IPS DF 6.9 (cell line): ENCODE data around the gene CENPC.

ENCODE experiments used
- DNase-seq: peaks from one replicate; pipeline ENCODE4 v3.0.0-alpha.2; 2013; ENCODE audit warnings: low read depth, low spot score
- H3K27ac ChIP-seq: one replicate; pipeline ENCODE4 v1.5.1; 2013; ENCODE audit warnings: low read length, control low read depth
- H3K27me3 ChIP-seq: 2 replicates; pipeline ENCODE4 v1.6.1; 2013; ENCODE audit warnings: mild to moderate bottlenecking, low read length; ENCODE audit not compliant: control insufficient read depth, insufficient read depth
- H3K36me3 ChIP-seq: 2 replicates; pipeline ENCODE4 v1.6.1; 2013; ENCODE audit warnings: low read length; ENCODE audit not compliant: control insufficient read depth, insufficient read depth
- H3K4me1 ChIP-seq: 2 replicates; pipeline ENCODE4 v1.6.1; 2013; ENCODE audit warnings: low read length; ENCODE audit not compliant: control insufficient read depth, insufficient read depth
- H3K4me3 ChIP-seq: 2 replicates; pipeline ENCODE4 v1.5.1; 2013; ENCODE audit warnings: mild to moderate bottlenecking, low read length
- H3K9me3 ChIP-seq: 2 replicates; pipeline ENCODE4 v1.6.1; 2013; ENCODE audit warnings: low read length, inconsistent platforms; ENCODE audit not compliant: control insufficient read depth, insufficient read depth
- WGBS: extraction: QIAGEN DNeasy Blood & Tissue Kit; methylation state at CpG from one replicate; pipeline ENCODE4 v1.1.7; 2013; ENCODE audit warnings: mixed read lengths, missing lambda C conversion rate; ENCODE audit not compliant: insufficient read length, insufficient coverage; 5-methylcytosine and 5-hydroxymethylcytosine counted together

CENPC gene

DNA sequence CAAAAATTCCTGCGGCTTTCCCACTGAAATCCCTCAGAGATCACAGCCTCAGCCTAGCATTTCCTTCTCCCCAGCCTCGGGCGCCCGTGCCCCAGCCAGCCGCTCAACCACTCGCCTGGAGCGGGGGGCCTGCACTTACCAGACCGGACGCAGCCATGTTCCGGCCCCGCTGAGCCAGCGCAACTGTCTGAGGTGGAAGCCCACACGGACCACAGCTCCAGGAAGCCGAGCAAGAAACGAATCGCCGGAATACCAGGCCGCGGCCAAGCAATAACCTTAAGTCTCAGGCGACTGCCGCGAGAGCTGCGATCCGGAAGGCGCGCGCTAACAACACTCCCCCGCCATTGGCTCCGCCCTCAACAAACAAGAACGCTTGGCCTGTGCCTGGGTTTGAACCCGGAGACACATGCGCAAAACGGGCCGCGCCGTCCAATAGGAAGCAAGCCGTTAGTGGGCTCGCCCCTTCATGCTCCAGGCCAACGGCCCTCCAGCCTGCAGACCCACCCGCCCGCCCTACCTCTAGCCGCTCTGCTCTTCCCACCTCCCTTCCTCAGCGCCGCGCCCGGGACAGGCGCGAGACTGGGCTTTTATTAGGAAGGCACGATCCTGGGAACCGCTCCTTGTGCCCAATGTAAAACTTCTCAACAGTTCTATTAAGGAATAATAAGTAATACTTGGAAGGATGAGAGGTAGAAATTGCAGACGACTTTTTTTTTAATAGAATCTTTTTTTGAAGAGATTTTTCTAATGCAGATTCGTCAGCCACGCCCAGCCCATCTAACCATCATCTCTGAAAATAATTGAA, at the start of gene CENPC:
Gene CENPC (minus strand): TSS at position 305 of the 805 bp plus-strand sequence. CDS start 148 bp downstream, at position 157.
- H3K4me1 ChIP-seq = no peaks in the 10 kb centered on the region
- H3K9me3 ChIP-seq = no peaks in the 10 kb centered on the region
- no peaks in the 10 kb centered on the region for H3K27me3 ChIP-seq
- DNase-seq = peak; percentile 88
- H3K36me3 ChIP-seq = no peaks in the 10 kb centered on the region
- no CpG with 5 or more reads among the region's 53 CpGs for WGBS
- H3K4me3 ChIP-seq = peak within 1 kb of the TSS; percentile 84; the same call in 1 of the 2 replicates
- no peak within 1 kb of the TSS for H3K27ac ChIP-seq

DNA sequence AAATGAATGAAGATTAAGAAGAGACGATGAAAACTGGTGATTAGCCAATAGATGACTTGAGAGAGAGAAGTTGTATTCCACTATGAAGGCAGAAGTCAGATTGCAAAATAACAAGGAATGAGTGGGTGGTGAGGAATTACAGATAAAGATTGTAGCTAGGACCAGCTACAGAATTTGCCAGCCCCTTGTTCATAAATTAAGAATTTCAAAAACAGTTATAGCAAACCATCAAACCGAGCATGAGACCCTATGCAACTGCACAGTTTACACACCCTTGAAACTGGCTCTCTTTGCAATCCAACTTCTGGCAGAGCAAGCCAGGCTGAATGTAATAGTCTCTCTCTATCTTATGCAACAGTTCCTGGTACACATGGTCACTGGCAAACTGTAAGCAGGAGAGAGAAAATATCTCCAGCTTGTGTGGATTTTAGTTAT, 48.5 kb upstream of the CENPC start:
- no peak for DNase-seq
- H3K4me1 ChIP-seq = no peaks in the 10 kb centered on the region
- WGBS = 100% methylated on average over 1 of the region's 2 CpGs
- H3K36me3 ChIP-seq = no peaks in the 10 kb centered on the region
- no peak overlapping the region for H3K27ac ChIP-seq
- H3K9me3 ChIP-seq = peaks cover 1% of the 10 kb centered on the region
- no peak overlapping the region for H3K4me3 ChIP-seq
- no peaks in the 10 kb centered on the region for H3K27me3 ChIP-seq

- no peak overlapping the region for H3K4me3 ChIP-seq
- no peaks in the 10 kb centered on the region for H3K36me3 ChIP-seq
- WGBS = no CpG with 5 or more reads among the region's 3 CpGs
- H3K27me3 ChIP-seq = no peaks in the 10 kb centered on the region
- no peak overlapping the region for H3K27ac ChIP-seq
- DNase-seq = no peak
- no peaks in the 10 kb centered on the region for H3K4me1 ChIP-seq
- no peaks in the 10 kb centered on the region for H3K9me3 ChIP-seq
Observed at GRCh38 chr4:67587156-67587555, 41.9 kb upstream of the CENPC start.

DNA sequence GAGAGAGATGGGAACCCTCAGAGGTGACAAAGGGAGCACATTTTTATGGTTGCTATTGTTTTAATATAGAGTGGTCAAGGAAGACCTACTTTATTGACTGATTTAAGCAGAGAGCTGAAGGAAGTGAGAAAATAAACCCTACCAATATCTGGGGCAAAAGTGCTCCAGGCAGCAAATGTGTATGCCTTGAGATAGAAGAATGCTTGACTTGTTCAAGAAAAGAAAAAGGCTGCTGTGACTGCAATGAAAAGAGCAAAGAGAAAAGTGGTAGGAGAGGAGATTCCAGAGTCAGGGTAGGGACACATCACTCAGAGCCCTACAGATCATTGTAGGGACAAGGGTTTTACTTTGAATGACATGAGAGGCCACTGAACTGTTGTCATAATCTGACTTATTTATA, 39.2 kb upstream of the CENPC start:
- Histone ChIP-seq H3K36me3 (no peaks in the 10 kb centered on the region), H3K4me3 (no peak overlapping the region), H3K4me1 (no peaks in the 10 kb centered on the region), H3K27me3 (no peaks in the 10 kb centered on the region), H3K27ac (no peak overlapping the region), H3K9me3 (no peaks in the 10 kb centered on the region)
- no peak for DNase-seq

DNA sequence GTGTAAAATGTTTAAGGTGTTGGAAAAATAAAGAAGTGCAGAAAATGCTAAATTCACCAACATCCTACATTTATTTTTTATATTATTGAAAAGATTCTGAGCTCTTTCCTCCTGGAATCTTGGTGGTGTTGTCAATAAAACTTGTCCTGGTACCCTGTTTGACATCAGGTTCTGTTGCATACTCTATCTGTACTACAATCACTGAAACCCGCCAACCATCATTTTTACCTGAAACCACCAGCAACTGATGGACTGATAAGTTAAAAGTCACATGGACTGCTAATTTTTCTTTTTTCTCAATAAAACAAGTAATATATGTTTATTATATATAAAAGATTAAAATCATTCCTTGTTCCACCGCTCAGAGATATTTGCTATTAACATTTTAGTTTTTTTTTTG, 36.6 kb upstream of the CENPC start:
- WGBS = no CpG with 5 or more reads among the region's 2 CpGs

DNA sequence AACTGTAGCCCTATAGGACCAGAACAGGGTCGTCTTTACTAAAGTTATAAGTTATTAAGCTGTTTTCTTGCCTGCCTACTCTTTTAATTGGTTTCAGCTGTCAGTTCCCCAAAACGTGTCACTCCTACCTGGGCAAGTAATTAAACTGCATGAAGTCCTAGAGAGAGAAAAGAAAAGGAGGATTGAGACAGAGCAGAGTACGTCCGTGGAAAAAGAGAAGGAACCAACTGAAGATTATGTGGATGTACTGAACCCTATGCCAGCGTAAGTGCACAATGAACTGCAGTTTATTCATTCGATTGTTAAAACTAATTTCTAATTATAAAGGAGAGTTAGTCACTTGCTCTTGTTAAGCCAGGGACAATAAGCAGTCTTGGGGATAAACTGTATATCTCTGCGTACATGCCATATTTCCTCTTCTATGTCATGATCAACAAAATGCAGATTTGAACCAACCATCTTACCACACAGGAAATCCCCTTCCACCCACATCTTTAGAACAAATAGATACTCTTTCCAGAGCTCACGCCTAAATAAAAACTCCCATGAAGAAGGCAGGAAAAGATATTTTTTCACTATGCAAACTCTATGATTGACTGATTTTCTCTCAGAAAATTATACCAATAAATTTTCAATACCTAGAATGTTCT, 36.0 kb upstream of the CENPC start:
- Histone ChIP-seq H3K27me3 (no peaks in the 10 kb centered on the region), H3K4me1 (no peaks in the 10 kb centered on the region), H3K27ac (no peak overlapping the region), H3K4me3 (no peak overlapping the region), H3K9me3 (no peaks in the 10 kb centered on the region), H3K36me3 (no peaks in the 10 kb centered on the region)
- DNase-seq = no peak
- no CpG with 5 or more reads among the region's 8 CpGs for WGBS

More for the DNA sequence above, 36.6 kb upstream of the CENPC start:
- no peaks in the 10 kb centered on the region for H3K9me3 ChIP-seq
- no peak overlapping the region for H3K27ac ChIP-seq
- no peak overlapping the region for H3K4me3 ChIP-seq
- H3K4me1 ChIP-seq = no peaks in the 10 kb centered on the region
- no peaks in the 10 kb centered on the region for H3K36me3 ChIP-seq
- DNase-seq = no peak
- no peaks in the 10 kb centered on the region for H3K27me3 ChIP-seq

GRCh38 chr4:67580577-67580976, 35.3 kb upstream of the CENPC start:
- no CpG with 5 or more reads among the region's 3 CpGs for WGBS
- Histone ChIP-seq H3K4me3 (no peak overlapping the region), H3K9me3 (no peaks in the 10 kb centered on the region), H3K27ac (no peak overlapping the region), H3K36me3 (no peaks in the 10 kb centered on the region), H3K4me1 (no peaks in the 10 kb centered on the region), H3K27me3 (no peaks in the 10 kb centered on the region)
- no peak for DNase-seq

- H3K27ac ChIP-seq = no peak overlapping the region
- DNase-seq = no peak
- WGBS = no CpG with 5 or more reads among the region's 1 CpG
- no peaks in the 10 kb centered on the region for H3K9me3 ChIP-seq
- no peaks in the 10 kb centered on the region for H3K36me3 ChIP-seq
- no peaks in the 10 kb centered on the region for H3K4me1 ChIP-seq
- no peaks in the 10 kb centered on the region for H3K27me3 ChIP-seq
- H3K4me3 ChIP-seq = no peak overlapping the region
Observed at GRCh38 chr4:67576538-67576937, 31.2 kb upstream of the CENPC start.

DNA sequence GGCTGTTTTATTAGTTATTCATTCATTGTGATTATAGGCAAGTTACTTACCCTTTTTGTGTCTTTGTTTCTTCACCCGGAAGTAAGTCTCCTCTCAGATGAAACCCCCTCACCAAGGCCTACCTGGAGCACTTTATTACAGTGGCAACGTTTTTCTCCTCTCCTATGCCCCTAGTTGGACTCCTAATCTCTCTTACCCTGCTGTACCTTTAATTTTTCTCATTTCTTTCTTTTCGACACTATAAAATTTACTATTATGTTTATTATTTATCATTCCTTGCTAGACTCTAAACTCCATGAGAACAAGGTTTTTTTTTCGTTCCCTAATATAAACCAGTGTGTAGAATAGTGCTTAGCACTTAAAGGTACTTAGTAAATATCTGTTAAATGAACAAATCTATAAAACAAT, 30.8 kb upstream of the CENPC start:
- whole genome bisulfite sequencing = 100% methylated on average over 1 of the region's 4 CpGs
- H3K27me3 ChIP-seq = no peaks in the 10 kb centered on the region
- no peaks in the 10 kb centered on the region for H3K9me3 ChIP-seq
- no peaks in the 10 kb centered on the region for H3K4me1 ChIP-seq
- no peak for DNase-seq
- H3K27ac ChIP-seq = no peak overlapping the region
- H3K36me3 ChIP-seq = no peaks in the 10 kb centered on the region
- no peak overlapping the region for H3K4me3 ChIP-seq

DNA sequence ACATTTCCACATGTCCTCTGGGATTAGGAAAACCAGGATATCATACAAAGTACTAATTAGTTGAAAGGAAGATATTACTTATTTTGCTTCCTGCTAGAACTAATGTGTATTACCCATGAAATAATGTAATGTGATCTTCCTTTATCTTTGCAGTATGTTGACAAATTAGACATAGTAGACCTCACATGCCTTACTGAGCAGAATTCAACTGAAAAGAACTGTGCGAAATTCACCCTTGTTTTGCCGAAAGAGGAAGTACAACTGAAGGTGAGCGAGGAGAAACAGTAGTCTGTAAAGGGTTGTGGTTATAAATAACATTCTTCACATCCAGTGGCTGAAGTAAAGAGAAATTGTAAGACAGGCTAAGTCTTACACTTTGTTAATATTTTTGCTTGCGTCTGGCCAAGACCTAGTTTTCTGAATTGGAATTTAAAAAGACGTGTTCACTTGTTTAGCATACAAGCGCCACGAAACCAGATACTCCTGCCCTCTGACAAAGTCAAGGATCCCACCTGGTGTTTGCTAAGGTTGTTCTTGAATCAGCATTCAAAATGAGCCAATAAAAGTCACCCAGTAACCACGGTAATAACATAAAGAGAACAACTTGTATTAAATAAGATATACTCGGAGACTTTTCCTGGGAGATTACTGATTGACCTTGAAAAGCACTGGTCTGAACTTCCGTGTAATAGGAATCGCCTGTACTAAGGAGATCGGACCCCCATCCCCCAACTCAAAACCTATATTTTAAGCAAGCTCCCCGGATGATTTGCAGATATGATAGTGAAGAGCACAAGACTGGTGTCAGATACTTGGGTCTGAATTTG, 30.1 kb upstream of the CENPC start:
- no peaks in the 10 kb centered on the region for H3K4me1 ChIP-seq
- H3K27ac ChIP-seq = no peak overlapping the region
- DNase-seq = no peak
- H3K36me3 ChIP-seq = no peaks in the 10 kb centered on the region
- WGBS = no CpG with 5 or more reads among the region's 13 CpGs
- no peaks in the 10 kb centered on the region for H3K9me3 ChIP-seq
- H3K27me3 ChIP-seq = no peaks in the 10 kb centered on the region
- H3K4me3 ChIP-seq = no peak overlapping the region
